Measurements from ENCODE around the gene RBM19. TPM values are rescaled to one million over a fixed set of nuclear protein-coding genes. Genes with fewer than 3 reads are reported as not detected.
A peak's percentile ranks its signal among the peaks of the same experiment; 100 is the strongest.

Gene RBM19
- polyA plus RNA-seq, 4 donors = 19.9 to 40.5 (median 27.2) TPM

- no peak for DNase-seq (ENCODE audit: low read depth in 4 of 4, low spot score in 3 of 4)
These were observed 105.2 kb downstream of the RBM19 start for GRCh38 chr12:113860950-113861349.

- DNase-seq (ENCODE audit: low read depth in 4 of 4, low spot score in 3 of 4) = no peak
These were observed 105.9 kb downstream of the RBM19 start for GRCh38 chr12:113860059-113860820.

- DNase-seq (ENCODE audit: low read depth in 4 of 4, low spot score in 3 of 4) = no peak
These were observed 107.2 kb downstream of the RBM19 start for GRCh38 chr12:113858841-113859386.

GRCh38 chr12:113857371-113857770 is 108.8 kb downstream of the RBM19 start:
- DNase-seq (ENCODE audit: low read depth in 4 of 4, low spot score in 3 of 4) = no peak

- no peak for DNase-seq (ENCODE audit: low read depth in 4 of 4, low spot score in 3 of 4)
These were observed 110.1 kb downstream of the RBM19 start for GRCh38 chr12:113855998-113856397.

- no peak for DNase-seq (ENCODE audit: low read depth in 4 of 4, low spot score in 3 of 4)
These were observed 111.6 kb downstream of the RBM19 start for GRCh38 chr12:113854385-113855142.

- no peak for DNase-seq (ENCODE audit: low read depth in 4 of 4, low spot score in 3 of 4)
These were observed 112.6 kb downstream of the RBM19 start for GRCh38 chr12:113853491-113853890.

GRCh38 chr12:113852695-113853490 is 113.2 kb downstream of the RBM19 start:
- DNase-seq (ENCODE audit: low read depth in 4 of 4, low spot score in 3 of 4) = no peak

- DNase-seq (ENCODE audit: low read depth in 4 of 4, low spot score in 3 of 4) = no peak
These were observed 113.9 kb downstream of the RBM19 start for GRCh38 chr12:113852264-113852663.

- no peak for DNase-seq (ENCODE audit: low read depth in 4 of 4, low spot score in 3 of 4)
These were observed 115.6 kb downstream of the RBM19 start for GRCh38 chr12:113850309-113851056.

- DNase-seq (ENCODE audit: low read depth in 4 of 4, low spot score in 3 of 4) = no peak
These were observed 118.3 kb downstream of the RBM19 start for GRCh38 chr12:113847856-113848255.

GRCh38 chr12:113846883-113847755 is 119.0 kb downstream of the RBM19 start:
- no peak for DNase-seq (ENCODE audit: low read depth in 4 of 4, low spot score in 3 of 4)

- no peak for DNase-seq (ENCODE audit: low read depth in 4 of 4, low spot score in 3 of 4)
These were observed 120.0 kb downstream of the RBM19 start for GRCh38 chr12:113845900-113846674.

- peak in 1 of 4 donors; percentile 27 for DNase-seq (ENCODE audit: low read depth in 4 of 4, low spot score in 3 of 4)
These were observed 121.5 kb downstream of the RBM19 start for GRCh38 chr12:113844495-113845210.

GRCh38 chr12:113842699-113843098 is 123.4 kb downstream of the RBM19 start:
- no peak for DNase-seq (ENCODE audit: low read depth in 4 of 4, low spot score in 3 of 4)

- DNase-seq (ENCODE audit: low read depth in 4 of 4, low spot score in 3 of 4) = no peak
These were observed 124.3 kb downstream of the RBM19 start for GRCh38 chr12:113841786-113842185.

- no peak for DNase-seq (ENCODE audit: low read depth in 4 of 4, low spot score in 3 of 4)
These were observed 125.6 kb downstream of the RBM19 start for GRCh38 chr12:113840401-113841042.

All from left renal pelvis (tissue), 4 donors.